ENCODE data around the gene PRPS1L1.

DNA sequence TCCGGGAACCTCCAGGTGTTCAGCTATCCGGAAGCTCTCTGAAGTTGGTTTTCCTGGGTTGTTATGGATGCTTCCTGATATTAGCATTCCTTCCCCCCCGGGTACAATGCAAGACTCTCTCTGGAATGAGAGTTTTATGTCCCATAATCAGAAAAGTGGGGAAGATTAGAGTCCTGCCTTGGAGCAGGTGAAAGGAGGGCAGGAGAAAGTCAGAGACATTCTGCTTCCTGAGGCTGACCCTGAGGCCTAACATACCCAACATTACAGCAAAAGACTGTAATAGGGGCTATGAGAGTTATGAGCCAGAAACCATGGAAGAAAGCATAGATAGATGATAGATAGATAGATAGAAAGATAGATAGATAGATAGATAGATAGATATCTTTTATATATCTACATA, 36.9 kb downstream of the PRPS1L1 start:
- TF ChIP-seq, protein P1, sequence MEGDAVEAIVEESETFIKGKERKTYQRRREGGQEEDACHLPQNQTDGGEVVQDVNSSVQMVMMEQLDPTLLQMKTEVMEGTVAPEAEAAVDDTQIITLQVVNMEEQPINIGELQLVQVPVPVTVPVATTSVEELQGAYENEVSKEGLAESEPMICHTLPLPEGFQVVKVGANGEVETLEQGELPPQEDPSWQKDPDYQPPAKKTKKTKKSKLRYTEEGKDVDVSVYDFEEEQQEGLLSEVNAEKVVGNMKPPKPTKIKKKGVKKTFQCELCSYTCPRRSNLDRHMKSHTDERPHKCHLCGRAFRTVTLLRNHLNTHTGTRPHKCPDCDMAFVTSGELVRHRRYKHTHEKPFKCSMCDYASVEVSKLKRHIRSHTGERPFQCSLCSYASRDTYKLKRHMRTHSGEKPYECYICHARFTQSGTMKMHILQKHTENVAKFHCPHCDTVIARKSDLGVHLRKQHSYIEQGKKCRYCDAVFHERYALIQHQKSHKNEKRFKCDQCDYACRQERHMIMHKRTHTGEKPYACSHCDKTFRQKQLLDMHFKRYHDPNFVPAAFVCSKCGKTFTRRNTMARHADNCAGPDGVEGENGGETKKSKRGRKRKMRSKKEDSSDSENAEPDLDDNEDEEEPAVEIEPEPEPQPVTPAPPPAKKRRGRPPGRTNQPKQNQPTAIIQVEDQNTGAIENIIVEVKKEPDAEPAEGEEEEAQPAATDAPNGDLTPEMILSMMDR (conservative IDR thresholded peaks at IDR 0.05; ENCODE audit: low read depth, low read length): no peak
- no peak for TF ChIP-seq EZH2 (IDR thresholded peaks at IDR 0.05; ENCODE audit: borderline replicate concordance, low read depth, low read length, poor library complexity, severe bottlenecking)

All from A673 (cell line).